ENCODE measurements around the gene DHX35.

- TF ChIP-seq POLR2A (IDR thresholded peaks at IDR 0.05), result no peak
- no peak for TF ChIP-seq CTCF (IDR thresholded peaks at IDR 0.05)
- TF ChIP-seq EP300 (IDR thresholded peaks at IDR 0.05), result no peak
Measured at GRCh38 chr20:38973645-38974044, 11.5 kb downstream of the DHX35 start.

Measured in tibial nerve (tissue), 4 donors.